HG02970 (cell line): ENCODE data around the gene MAP3K19.
"Not testable (repeated sequence)": the region's sequence is repeated elsewhere in the genome, so short reads cannot be mapped to it uniquely, and the experiment has no call there.

Experiments
- ATAC-seq: cut with Tn5 transposase; IDR thresholded peaks from one replicate; pipeline ENCODE4 v1.9.1; 2021; ENCODE audit warnings: mild to moderate bottlenecking, moderate library complexity, moderate number of reproducible peaks; ENCODE audit not compliant: unreplicated experiment, low FRiP score

The MAP3K19 gene

DNA sequence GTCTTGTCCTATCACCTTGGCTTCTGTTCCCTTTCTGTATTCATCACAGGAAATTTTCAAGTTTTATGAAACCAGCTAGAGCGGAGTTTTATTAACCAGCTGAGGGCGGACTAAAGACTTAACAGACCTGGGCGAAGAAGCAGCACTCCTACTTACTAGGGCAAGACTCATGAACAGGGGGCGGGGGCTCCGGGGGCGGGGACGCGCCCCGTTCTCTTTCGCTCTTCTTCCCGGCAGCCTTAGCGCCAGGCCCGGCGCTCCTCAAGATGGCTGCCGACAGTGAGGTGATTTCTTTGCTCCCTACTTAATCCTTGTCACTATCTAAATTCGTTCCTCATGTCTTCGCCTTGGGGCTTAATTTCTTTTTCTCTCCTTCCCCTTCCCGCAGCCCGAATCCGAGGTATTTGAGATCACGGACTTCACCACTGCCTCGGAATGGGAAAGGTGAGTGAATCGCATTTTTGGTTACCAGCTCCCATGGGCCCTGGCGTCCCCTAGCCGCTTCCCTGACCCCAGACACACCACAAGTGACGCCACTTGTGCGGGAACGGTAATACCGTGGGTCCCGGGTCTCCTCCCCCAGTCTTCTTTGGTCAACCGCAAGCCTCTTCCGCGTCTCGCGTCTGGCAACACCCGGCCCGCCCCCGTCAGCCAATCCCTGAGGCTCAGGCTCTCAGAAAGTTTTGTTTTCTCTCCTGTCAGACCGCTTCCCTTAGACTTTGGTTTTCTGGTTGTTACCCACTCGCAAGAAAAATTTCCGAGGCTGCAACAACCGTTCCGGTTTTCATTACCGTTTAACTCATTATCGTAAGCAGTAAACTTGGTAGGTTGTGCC, 5.0 kb upstream of the MAP3K19 start, which contains the start of gene RAB3GAP1:
RAB3GAP1 (plus strand) TSS at position 251 of the 835 bp plus-strand sequence; CDS start at position 267, 16 bp downstream.
- peak; percentile 76 for ATAC-seq

DNA sequence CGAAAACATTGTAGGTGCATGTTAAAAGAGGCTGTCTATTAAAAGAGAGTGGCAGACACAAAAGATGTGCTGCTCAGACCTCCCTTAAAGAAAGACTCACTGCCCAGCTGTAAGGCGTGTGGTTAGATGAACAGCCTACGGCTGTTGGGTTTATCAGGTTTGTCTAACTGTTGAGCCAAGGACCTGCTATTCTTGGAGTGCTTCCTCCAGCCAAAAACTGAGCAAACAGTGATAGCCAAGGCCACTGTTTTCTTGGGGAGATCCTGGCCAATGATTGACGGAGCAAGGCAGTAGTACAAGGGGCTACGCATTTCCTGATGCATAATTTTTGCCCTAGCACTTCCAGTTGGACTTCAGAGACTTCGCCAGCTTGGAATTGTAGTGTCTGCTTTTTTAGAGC, 3.4 kb upstream of the MAP3K19 start:
- no peak for ATAC-seq

DNA sequence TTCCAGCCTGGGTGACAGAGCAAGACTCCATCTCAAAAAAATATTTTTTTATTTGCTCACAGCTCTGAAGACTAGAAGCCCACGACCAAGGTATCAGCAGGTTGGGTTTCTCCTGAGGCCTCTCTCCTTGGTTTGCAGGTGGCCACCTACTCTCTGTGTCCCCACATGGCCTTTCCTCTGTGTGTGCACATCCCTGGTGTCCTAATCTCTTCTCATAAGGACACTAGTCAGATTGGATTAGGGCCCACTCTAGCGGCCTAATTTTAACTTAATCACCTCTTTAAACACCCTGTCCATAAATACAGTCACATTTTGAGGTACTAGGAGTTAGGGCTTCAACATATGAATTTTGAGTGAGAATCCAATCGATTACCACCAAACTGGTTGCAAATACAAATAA, 2.9 kb upstream of the MAP3K19 start:
- no peak for ATAC-seq

- no peak for ATAC-seq
These were observed 875 bp upstream of the MAP3K19 start for GRCh38 chr2:135048122-135048521.

- no peak for ATAC-seq
These were observed 3.9 kb downstream of the MAP3K19 start for GRCh38 chr2:135043345-135043744.

GRCh38 chr2:135037831-135038230, 9.4 kb downstream of the MAP3K19 start:
- ATAC-seq, result no peak

GRCh38 chr2:135033216-135033615, 14.0 kb downstream of the MAP3K19 start:
- not testable (repeated sequence) for ATAC-seq

DNA sequence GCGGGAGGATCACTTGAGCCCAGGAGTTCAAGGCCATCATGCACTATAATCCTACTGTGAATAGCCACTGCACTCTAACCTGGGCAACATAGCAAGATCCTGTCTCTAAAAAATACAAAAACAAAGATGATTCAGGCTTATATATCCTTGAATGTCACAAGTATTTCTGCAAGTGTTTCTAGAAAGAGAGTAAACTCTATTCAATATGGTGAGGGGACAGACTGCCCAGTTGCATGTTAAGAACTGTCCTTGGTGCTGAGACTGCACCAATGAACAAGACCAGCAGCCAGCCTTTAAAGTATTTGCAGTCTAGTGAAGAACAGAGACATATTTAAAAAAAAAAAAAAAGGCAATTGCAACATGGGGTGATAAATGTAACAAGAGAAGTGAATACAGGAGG, 16.4 kb downstream of the MAP3K19 start:
- ATAC-seq, result no peak

GRCh38 chr2:135029481-135030134, 17.6 kb downstream of the MAP3K19 start:
- no peak for ATAC-seq

- no peak for ATAC-seq
These were observed 23.3 kb downstream of the MAP3K19 start for GRCh38 chr2:135023886-135024485.

DNA sequence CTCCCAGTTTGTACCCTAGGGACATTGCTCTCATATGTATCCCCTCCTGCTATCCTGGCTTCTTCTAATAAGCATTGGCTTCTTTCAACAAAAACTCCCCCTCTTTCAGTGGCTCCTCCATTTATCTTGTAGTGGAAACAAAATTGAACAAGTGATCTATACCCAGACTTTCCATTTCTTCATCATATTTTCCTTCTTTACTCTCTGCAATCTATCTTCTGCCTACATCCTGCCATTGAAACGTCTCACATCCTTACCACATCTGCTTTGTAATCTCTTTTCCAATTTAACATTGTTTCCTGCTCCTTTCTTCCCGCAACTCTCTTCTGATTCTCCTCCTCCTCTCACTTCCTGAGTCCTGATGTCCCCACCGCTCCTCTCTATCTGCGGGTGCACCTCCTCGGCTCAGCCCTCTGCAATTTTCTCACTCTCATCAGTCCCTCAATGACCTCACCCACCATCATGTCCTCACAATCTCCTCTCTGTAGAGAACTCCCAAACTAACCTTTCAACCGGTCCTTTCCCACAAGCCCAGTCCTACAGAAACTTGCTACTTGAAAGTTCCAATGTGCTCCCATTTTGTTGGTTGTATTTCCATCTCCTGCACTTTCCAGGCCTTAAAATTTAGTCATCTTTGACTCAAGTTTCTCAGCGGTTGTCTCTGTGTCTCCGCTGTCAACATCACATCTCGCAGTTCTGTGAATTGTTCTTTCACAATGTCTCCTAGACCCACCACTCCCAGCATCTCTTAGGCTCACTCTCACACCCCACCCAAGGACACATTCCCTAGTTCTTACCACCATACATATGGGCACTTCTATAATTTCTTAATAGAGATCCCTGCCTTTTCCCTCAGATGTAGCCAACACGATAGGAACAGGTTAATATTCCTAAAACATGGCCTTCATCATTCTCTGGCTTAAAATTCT, 24.0 kb downstream of the MAP3K19 start:
- no peak for ATAC-seq

GRCh38 chr2:135021618-135022017, 25.6 kb downstream of the MAP3K19 start:
- ATAC-seq, result no peak

GRCh38 chr2:135011633-135012032, 35.6 kb downstream of the MAP3K19 start:
- ATAC-seq, result no peak

GRCh38 chr2:135010200-135010942, 36.9 kb downstream of the MAP3K19 start:
- no peak for ATAC-seq

DNA sequence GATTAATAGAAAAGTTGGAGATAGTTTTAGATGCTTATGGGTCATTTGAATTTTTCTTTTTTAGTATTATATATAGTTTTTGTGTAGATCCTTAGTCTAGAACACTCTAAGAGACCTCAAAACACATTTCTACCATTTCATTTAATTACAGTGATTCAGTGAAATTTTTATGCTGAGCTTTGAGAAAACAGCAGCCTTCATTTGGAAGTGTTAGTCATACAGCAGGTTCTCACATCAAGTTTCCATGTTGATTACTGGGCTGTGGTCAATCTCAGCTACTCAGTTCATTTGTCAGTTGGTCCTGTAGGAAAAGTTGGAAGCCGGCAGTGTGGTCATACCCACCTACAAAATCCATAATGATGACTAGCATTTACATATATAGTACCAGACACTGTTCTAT, 37.9 kb downstream of the MAP3K19 start:
- ATAC-seq, result no peak

GRCh38 chr2:135005753-135006152, 41.5 kb downstream of the MAP3K19 start:
- ATAC-seq, result no peak

GRCh38 chr2:135004005-135004746, 43.1 kb downstream of the MAP3K19 start:
- ATAC-seq, result no peak

- no peak for ATAC-seq
These were observed 44.4 kb downstream of the MAP3K19 start for GRCh38 chr2:135002836-135003235.

DNA sequence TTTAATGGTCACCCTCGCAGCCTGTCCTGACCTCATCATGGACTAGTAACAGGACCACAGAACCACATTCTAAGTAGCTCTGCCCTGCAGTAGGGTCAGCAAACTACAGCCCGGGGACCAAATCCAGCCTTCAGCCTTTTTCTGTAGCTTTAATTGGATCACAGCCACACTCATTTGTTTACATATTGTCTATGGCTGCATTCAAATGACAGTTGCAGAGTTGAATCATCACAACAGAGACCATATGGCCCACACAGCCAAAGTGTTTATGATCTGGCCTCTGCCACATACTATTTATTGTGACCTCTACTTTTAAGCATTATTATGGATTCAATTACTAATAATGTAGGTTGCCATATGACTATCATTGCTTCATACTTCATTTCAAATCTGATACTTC, 47.7 kb downstream of the MAP3K19 start:
- no peak for ATAC-seq
